Measurements from ENCODE around the gene NELL2.

Gene NELL2

DNA sequence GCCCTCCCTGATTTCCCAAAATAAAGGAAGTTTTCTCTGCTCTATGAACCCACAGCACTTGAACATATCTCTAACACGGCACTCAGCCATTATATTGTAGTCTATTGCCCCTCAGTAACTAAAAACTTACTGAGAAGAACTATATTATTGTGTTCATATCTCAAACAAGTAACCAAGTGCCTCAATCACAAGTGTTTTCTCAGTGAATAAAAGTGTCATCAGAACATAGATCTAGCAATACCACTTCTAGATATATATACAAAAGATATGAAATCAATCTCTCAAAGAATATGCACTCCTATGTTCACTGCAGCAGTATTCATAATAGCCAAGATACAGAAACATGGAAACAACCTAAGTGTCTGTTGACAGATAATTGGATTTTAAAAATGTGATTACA, 138.1 kb downstream of the NELL2 start:
- H3K4me3 ChIP-seq (ENCODE audit: low read depth, low read length) = no peak overlapping the region
- DNase-seq (ENCODE audit: low read depth) = no peak
- TF ChIP-seq, protein P1, sequence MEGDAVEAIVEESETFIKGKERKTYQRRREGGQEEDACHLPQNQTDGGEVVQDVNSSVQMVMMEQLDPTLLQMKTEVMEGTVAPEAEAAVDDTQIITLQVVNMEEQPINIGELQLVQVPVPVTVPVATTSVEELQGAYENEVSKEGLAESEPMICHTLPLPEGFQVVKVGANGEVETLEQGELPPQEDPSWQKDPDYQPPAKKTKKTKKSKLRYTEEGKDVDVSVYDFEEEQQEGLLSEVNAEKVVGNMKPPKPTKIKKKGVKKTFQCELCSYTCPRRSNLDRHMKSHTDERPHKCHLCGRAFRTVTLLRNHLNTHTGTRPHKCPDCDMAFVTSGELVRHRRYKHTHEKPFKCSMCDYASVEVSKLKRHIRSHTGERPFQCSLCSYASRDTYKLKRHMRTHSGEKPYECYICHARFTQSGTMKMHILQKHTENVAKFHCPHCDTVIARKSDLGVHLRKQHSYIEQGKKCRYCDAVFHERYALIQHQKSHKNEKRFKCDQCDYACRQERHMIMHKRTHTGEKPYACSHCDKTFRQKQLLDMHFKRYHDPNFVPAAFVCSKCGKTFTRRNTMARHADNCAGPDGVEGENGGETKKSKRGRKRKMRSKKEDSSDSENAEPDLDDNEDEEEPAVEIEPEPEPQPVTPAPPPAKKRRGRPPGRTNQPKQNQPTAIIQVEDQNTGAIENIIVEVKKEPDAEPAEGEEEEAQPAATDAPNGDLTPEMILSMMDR (conservative IDR thresholded peaks at IDR 0.05; ENCODE audit: low read depth, low read length) = no peak

DNA sequence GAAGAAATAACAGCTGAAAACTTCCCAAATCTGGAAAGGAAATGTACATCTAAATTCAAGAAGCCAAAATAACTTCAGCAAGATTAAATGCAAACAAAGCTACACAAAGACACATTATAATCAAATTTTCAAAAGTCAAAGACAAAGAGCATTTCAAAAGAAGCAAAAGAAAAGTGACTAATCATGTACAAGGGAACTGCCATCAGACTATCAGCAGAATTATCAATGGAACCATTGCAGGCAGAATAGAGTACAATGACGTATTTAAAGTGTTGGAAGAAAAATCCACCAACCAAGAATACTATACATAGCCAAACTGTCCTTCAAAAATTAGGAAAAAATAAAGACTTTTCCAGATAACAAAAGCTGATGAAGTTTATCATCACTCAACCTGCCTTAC, 147.5 kb downstream of the NELL2 start:
- TF ChIP-seq, protein P1 (conservative IDR thresholded peaks at IDR 0.05; ENCODE audit: low read depth, low read length) = no peak
- no peak for DNase-seq (ENCODE audit: low read depth)
- H3K4me3 ChIP-seq (ENCODE audit: low read depth, low read length) = no peak overlapping the region

DNA sequence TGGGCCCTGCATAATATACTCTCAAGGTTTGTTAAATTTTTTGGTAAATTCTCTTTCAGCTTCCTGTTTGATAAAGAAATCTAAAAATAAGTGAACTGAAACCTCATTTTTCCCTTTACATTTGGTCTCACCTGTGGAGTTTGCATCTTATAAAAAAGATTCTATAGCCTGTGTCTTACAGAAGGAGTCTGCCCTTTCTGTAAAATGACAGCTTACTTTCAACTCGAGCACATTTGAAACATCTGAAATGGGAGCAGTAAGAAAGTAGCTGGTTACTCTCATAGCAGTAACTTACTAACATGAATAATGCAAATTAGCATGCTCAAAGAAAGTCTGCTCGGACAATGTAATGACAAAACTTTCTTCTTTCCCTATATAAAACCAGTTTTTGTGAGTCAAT, 155.8 kb downstream of the NELL2 start:
- H3K4me3 ChIP-seq (ENCODE audit: low read depth, low read length) = no peak overlapping the region
- TF ChIP-seq, protein P1 (conservative IDR thresholded peaks at IDR 0.05; ENCODE audit: low read depth, low read length) = no peak
- no peak for DNase-seq (ENCODE audit: low read depth)

DNA sequence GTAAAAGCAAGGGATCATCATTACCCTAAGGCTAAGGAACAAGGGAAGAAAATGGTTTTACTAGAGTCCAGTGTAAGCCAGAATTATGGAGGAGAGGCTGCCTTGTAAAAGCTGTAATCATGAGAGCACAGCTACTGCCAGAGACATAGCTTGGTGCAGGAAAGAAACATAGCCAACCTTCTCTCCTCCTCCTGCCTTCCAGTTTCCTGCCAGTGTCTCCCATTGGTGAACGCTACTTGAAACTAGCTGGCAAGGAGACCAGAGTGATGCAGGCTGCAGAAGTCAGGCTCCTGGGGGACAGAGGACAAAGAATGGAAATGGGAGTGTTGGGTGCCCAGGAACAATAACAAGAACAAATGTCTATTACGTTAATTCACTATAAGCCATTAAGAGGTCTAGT, 158.5 kb downstream of the NELL2 start:
- no peak for DNase-seq (ENCODE audit: low read depth)
- H3K4me3 ChIP-seq (ENCODE audit: low read depth, low read length) = no peak overlapping the region
- TF ChIP-seq, protein P1 (conservative IDR thresholded peaks at IDR 0.05; ENCODE audit: low read depth, low read length) = no peak

DNA sequence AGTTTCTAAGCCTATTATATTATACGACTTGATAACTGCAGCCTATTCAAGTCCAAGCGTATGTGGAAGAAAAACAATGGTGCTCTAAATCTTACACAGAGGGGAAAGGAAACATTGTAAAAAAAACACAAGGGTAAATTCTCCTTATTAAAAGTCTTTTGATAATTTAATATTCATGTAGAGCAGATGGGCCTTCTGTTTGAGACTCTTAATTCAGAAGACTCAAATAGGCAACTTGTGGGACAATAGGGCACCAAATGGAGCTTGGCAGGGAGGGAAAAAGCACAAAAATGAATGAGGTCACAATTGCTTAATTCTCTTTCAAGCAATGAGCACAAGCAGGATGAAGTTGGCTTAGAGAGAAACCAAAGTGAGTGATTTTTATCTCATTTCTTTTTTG, 159.4 kb downstream of the NELL2 start:
- DNase-seq (ENCODE audit: low read depth) = no peak
- TF ChIP-seq, protein P1 (conservative IDR thresholded peaks at IDR 0.05; ENCODE audit: low read depth, low read length) = no peak
- H3K4me3 ChIP-seq (ENCODE audit: low read depth, low read length) = no peak overlapping the region

DNA sequence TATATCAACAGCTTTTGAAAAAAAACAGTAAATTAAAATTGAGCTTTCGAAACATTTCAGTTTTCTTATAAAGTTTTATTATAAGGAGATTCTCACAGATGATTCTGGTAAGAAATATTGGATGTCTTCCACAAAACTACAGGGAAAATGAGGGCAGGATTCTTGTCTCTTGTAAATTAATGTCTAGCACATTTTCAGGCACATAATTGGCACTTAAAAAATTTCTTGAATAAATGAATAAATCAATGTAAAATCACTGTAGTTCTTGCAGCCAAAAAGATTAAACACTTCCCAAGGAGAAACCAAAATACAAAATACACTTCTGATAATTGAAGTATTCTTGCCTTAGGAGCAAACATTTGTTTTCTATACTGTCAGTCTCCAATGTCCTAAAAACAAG, 164.4 kb downstream of the NELL2 start:
- TF ChIP-seq, protein P1 (conservative IDR thresholded peaks at IDR 0.05; ENCODE audit: low read depth, low read length) = no peak
- no peak overlapping the region for H3K4me3 ChIP-seq (ENCODE audit: low read depth, low read length)
- no peak for DNase-seq (ENCODE audit: low read depth)

DNA sequence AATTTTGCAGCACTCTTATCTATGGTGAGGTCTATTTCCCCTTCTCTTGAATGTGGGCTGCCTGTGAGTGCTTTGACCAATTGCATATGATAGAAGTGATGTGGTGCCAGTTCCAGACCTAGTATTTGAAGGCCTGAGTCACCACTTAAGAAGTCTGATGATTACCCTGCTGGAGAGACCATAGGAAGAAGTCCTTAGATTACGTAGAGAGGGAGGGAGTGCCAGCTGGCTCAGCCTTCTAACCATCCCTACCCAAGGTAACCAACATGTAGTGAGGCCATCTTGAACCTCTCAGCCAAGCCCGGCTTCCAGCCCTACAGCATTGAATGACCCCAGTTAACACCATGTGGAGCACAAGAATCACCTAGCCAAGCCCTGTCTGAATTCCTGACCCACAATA, 166.9 kb downstream of the NELL2 start:
- H3K4me3 ChIP-seq (ENCODE audit: low read depth, low read length) = no peak overlapping the region
- no peak for DNase-seq (ENCODE audit: low read depth)
- TF ChIP-seq, protein P1 (conservative IDR thresholded peaks at IDR 0.05; ENCODE audit: low read depth, low read length) = no peak
